ENCODE measurements around the gene ARHGEF26.

Gene ARHGEF26

DNA sequence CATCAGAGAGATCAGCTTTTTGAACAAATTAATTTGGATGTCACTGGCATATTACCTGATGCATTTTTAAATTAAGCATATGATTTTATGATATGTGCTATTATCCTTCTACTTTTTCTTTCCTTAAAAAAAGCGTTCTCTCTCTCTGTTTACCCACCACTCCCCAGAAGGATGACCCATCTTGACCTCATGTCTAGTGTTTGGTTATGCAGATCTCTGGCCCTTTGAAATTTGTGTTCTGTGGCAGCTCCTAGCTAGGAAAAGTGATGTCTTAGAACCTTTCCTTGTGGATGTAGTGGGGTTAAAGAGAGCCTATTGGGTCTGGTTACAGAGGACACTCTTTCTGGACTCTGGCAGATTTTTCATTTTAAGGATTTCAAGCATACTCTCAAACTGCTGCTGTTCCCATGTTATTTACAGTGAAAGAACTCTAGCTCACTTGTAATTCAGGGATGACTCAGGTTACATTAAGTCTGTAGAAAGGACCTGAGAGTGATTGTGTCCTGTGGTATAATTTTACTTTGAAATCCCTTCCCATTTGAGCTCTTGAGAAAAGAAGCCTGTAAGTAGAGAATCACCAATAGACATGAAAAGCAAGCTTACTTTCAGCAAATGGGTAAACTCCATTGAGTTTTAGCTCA is 23.8 kb downstream of the ARHGEF26 start:
- Histone ChIP-seq H3K4me3 (ENCODE audit: insufficient read depth, low read depth, low read length, poor library complexity, severe bottlenecking) (no peak overlapping the region), H3K27ac (ENCODE audit: insufficient read depth, low read length, poor library complexity, severe bottlenecking) (no peak overlapping the region), H3K36me3 (ENCODE audit: control insufficient read depth, insufficient read depth, low read length) (no peaks in the 10 kb centered on the region), H3K4me1 (ENCODE audit: control insufficient read depth, insufficient read depth, low read length, poor library complexity, severe bottlenecking) (no peaks in the 10 kb centered on the region), H3K27me3 (replicated peaks; ENCODE audit: control insufficient read depth, insufficient read depth, low read length, poor library complexity, severe bottlenecking) (no peaks in the 10 kb centered on the region), H3K9me3 (ENCODE audit: control insufficient read depth, low read length) (no peaks in the 10 kb centered on the region)
- no peak for DNase-seq

DNA sequence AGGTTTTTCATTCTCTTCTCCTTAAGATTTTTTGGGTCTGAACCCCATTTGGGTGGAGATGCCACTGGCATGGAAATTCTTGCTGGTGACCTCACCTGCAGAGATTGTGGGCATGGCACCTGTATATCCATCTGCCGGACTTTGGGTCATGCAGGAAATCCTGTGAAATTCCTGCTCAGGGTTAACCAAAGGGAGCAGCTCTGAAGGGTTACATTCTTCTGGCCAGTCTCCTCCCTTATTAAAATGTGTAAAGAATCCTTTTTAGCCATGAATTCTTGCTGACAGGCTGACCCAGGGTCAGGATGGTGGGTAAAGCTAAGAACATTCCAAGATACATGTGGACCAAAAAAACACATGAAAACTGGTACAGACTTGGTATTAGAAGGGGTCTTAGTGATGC is 27.4 kb downstream of the ARHGEF26 start:
- no peak for DNase-seq
- Histone ChIP-seq H3K36me3 (ENCODE audit: control insufficient read depth, insufficient read depth, low read length) (no peaks in the 10 kb centered on the region), H3K4me3 (ENCODE audit: insufficient read depth, low read depth, low read length, poor library complexity, severe bottlenecking) (no peak overlapping the region), H3K27me3 (replicated peaks; ENCODE audit: control insufficient read depth, insufficient read depth, low read length, poor library complexity, severe bottlenecking) (no peaks in the 10 kb centered on the region), H3K27ac (ENCODE audit: insufficient read depth, low read length, poor library complexity, severe bottlenecking) (no peak overlapping the region), H3K4me1 (ENCODE audit: control insufficient read depth, insufficient read depth, low read length, poor library complexity, severe bottlenecking) (no peaks in the 10 kb centered on the region), H3K9me3 (ENCODE audit: control insufficient read depth, low read length) (no peaks in the 10 kb centered on the region)

DNA sequence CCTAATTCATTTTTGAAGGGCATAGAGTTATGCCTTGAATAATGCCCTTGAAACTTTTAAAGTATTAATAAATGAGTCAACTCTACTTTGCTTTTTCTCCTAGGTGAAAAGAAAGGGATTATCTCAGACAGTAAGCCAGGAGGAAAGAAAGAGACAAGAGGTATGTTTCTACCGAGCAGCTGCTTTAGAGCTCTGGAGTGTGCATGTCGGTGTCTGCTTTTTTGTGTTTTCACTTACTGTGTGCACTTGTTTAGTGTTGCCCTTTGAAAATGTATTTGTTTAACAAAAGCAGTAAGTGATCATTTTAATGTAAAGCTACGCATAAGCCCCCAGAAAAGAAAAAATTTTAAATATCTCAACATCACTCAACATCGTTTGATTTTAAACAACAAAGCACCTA is 28.1 kb downstream of the ARHGEF26 start:
- H3K36me3 ChIP-seq (ENCODE audit: control insufficient read depth, insufficient read depth, low read length): no peaks in the 10 kb centered on the region
- H3K27ac ChIP-seq (ENCODE audit: insufficient read depth, low read length, poor library complexity, severe bottlenecking): no peak overlapping the region
- no peak for DNase-seq
- H3K27me3 ChIP-seq (replicated peaks; ENCODE audit: control insufficient read depth, insufficient read depth, low read length, poor library complexity, severe bottlenecking): no peaks in the 10 kb centered on the region
- no peaks in the 10 kb centered on the region for H3K9me3 ChIP-seq (ENCODE audit: control insufficient read depth, low read length)
- no peaks in the 10 kb centered on the region for H3K4me1 ChIP-seq (ENCODE audit: control insufficient read depth, insufficient read depth, low read length, poor library complexity, severe bottlenecking)
- no peak overlapping the region for H3K4me3 ChIP-seq (ENCODE audit: insufficient read depth, low read depth, low read length, poor library complexity, severe bottlenecking)

DNA sequence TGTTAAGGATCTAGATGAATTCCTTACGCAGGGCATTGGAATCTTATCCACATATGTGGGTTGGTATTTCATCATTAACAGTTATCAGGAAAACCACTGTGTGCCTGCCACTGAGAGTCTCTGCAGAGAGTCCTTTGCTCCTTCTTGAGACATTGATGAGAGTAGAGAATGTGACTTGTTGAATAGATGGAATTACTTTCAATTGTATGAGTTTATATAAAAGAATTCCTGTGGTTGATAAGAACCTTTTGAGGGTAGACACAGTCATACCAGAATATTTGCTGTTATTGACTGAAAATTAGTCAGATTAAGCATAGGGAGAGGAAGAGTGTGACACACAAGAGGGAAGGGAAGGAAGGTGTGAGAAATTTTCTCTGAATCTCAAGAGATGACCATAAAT is 30.8 kb downstream of the ARHGEF26 start:
- Histone ChIP-seq H3K9me3 (ENCODE audit: control insufficient read depth, low read length) (no peaks in the 10 kb centered on the region), H3K27ac (ENCODE audit: insufficient read depth, low read length, poor library complexity, severe bottlenecking) (no peak overlapping the region), H3K4me1 (ENCODE audit: control insufficient read depth, insufficient read depth, low read length, poor library complexity, severe bottlenecking) (no peaks in the 10 kb centered on the region), H3K36me3 (ENCODE audit: control insufficient read depth, insufficient read depth, low read length) (no peaks in the 10 kb centered on the region), H3K4me3 (ENCODE audit: insufficient read depth, low read depth, low read length, poor library complexity, severe bottlenecking) (no peak overlapping the region), H3K27me3 (replicated peaks; ENCODE audit: control insufficient read depth, insufficient read depth, low read length, poor library complexity, severe bottlenecking) (no peaks in the 10 kb centered on the region)
- no peak for DNase-seq

DNA sequence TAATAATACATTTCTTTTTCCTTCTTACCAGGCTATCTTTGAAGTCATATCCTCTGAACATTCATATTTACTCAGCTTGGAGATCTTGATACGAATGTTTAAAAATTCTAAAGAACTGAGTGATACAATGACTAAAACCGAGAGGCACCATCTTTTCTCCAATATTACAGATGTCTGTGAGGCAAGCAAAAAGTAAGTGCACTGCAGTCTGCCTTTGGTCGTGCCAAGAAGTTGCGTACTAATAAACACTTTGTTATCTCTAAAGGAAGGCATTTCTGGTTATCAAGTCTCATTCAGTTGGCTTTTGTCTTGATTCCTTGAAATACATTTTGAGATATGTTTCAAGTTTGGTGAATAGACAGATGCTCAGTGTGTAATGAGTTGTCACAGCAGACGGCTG is 31.6 kb downstream of the ARHGEF26 start:
- Histone ChIP-seq H3K4me3 (ENCODE audit: insufficient read depth, low read depth, low read length, poor library complexity, severe bottlenecking) (no peak overlapping the region), H3K27ac (ENCODE audit: insufficient read depth, low read length, poor library complexity, severe bottlenecking) (no peak overlapping the region), H3K27me3 (replicated peaks; ENCODE audit: control insufficient read depth, insufficient read depth, low read length, poor library complexity, severe bottlenecking) (no peaks in the 10 kb centered on the region), H3K9me3 (ENCODE audit: control insufficient read depth, low read length) (no peaks in the 10 kb centered on the region), H3K36me3 (ENCODE audit: control insufficient read depth, insufficient read depth, low read length) (no peaks in the 10 kb centered on the region), H3K4me1 (ENCODE audit: control insufficient read depth, insufficient read depth, low read length, poor library complexity, severe bottlenecking) (no peaks in the 10 kb centered on the region)
- DNase-seq: no peak

DNA sequence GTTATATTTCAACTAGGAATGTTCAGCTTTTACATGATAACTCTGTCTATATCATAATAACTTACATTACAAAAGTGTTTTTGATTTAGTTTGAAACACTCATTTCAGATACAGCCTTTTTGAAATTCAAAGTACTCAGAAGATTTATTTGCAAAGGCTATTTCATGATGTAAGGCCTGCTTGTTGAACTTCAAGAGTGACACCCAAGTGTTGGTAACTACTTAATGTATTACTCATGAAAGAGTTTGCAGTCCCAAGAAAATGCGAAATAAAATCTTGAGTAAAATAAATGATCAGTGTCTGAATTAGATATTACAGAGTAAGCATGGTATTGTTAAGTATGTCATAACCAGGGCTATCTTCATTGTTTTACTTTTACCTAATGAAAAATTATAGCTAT is 35.3 kb downstream of the ARHGEF26 start:
- DNase-seq: no peak
- Histone ChIP-seq H3K9me3 (ENCODE audit: control insufficient read depth, low read length) (no peaks in the 10 kb centered on the region), H3K36me3 (ENCODE audit: control insufficient read depth, insufficient read depth, low read length) (no peaks in the 10 kb centered on the region), H3K27me3 (replicated peaks; ENCODE audit: control insufficient read depth, insufficient read depth, low read length, poor library complexity, severe bottlenecking) (no peaks in the 10 kb centered on the region), H3K4me3 (ENCODE audit: insufficient read depth, low read depth, low read length, poor library complexity, severe bottlenecking) (no peak overlapping the region), H3K4me1 (ENCODE audit: control insufficient read depth, insufficient read depth, low read length, poor library complexity, severe bottlenecking) (no peaks in the 10 kb centered on the region), H3K27ac (ENCODE audit: insufficient read depth, low read length, poor library complexity, severe bottlenecking) (no peak overlapping the region)

DNA sequence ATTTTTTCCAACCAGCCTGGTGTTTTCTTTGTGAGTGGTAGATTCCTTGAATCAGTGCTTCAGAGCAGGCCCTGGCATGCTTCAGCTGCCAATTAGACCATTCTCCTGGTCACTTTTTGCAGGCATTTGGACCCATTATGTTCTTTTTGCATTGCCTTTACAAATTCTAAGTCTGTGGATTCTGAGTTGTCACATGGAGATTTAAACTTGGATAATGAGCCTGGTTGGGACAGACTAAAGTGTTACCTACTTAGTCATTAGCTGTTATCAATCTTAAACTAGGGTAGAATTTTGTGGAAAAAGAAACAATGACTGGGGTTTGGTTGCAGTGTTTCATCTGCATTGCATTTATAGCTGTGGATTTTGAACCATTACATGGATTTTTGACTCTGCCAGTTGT is 40.6 kb downstream of the ARHGEF26 start:
- Histone ChIP-seq H3K36me3 (ENCODE audit: control insufficient read depth, insufficient read depth, low read length) (no peaks in the 10 kb centered on the region), H3K27ac (ENCODE audit: insufficient read depth, low read length, poor library complexity, severe bottlenecking) (no peak overlapping the region), H3K4me3 (ENCODE audit: insufficient read depth, low read depth, low read length, poor library complexity, severe bottlenecking) (no peak overlapping the region), H3K9me3 (ENCODE audit: control insufficient read depth, low read length) (no peaks in the 10 kb centered on the region), H3K4me1 (ENCODE audit: control insufficient read depth, insufficient read depth, low read length, poor library complexity, severe bottlenecking) (no peaks in the 10 kb centered on the region), H3K27me3 (replicated peaks; ENCODE audit: control insufficient read depth, insufficient read depth, low read length, poor library complexity, severe bottlenecking) (no peaks in the 10 kb centered on the region)
- DNase-seq: no peak

DNA sequence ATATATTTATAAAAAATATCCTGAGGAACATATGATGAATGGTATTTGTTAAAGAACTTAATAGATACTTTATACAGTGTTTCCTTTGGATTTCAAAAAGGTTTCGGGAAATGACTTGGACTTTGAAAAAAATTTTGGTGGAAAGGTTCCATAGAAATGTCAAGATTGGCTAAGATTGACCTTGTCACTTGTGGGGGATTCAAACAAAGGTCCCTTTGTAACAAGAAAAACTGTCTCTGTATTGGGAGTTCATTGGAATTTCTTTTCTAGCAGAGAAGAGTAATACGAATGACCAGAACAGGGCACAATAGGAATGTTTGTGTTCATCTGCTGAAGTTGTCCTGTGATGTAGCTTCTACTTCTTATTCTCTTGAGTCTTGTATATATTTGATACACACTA is 43.2 kb downstream of the ARHGEF26 start:
- H3K4me1 ChIP-seq (ENCODE audit: control insufficient read depth, insufficient read depth, low read length, poor library complexity, severe bottlenecking): no peaks in the 10 kb centered on the region
- H3K27me3 ChIP-seq (replicated peaks; ENCODE audit: control insufficient read depth, insufficient read depth, low read length, poor library complexity, severe bottlenecking): no peaks in the 10 kb centered on the region
- DNase-seq: no peak
- H3K9me3 ChIP-seq (ENCODE audit: control insufficient read depth, low read length): no peaks in the 10 kb centered on the region
- no peak overlapping the region for H3K4me3 ChIP-seq (ENCODE audit: insufficient read depth, low read depth, low read length, poor library complexity, severe bottlenecking)
- no peak overlapping the region for H3K27ac ChIP-seq (ENCODE audit: insufficient read depth, low read length, poor library complexity, severe bottlenecking)
- H3K36me3 ChIP-seq (ENCODE audit: control insufficient read depth, insufficient read depth, low read length): no peaks in the 10 kb centered on the region

DNA sequence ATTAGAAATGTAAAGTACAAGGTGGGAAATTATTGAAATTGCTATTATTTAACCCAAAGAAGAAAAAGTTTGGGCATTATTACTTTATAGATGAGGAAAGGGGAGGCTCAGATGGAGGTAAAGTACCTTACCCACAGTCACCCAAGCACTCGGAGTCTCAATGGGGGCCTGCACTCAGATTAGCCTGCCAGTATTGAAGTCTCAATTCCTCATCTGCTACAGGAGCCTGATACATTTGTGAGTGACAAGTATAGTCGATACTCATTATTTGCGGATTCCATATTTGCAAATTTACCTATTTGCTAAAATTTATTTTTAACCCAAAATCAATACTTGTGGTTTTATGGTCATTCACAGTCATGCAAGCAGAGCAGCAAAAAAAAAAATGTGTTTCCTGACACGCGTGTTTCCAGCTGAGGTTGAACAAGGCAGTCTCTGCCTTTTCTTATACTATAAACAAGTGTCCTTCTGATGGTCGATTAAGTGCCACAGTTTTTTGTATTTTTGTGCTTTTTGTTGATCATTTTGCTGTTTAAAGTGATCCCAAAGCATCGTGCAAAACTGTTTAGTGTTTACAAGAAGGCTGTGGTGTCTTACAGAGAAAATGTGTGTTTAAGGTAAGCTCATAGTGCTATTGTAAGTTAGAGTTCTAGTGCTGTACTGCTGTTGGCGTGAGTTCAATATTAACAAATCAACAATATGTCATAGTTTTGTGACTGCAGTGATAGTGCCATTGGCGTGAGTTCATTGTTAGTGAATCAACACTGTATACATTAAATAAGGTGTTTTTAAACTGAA is 48.0 kb downstream of the ARHGEF26 start:
- Histone ChIP-seq H3K9me3 (ENCODE audit: control insufficient read depth, low read length) (no peaks in the 10 kb centered on the region), H3K4me1 (ENCODE audit: control insufficient read depth, insufficient read depth, low read length, poor library complexity, severe bottlenecking) (no peaks in the 10 kb centered on the region), H3K4me3 (ENCODE audit: insufficient read depth, low read depth, low read length, poor library complexity, severe bottlenecking) (no peak overlapping the region), H3K36me3 (ENCODE audit: control insufficient read depth, insufficient read depth, low read length) (no peaks in the 10 kb centered on the region), H3K27me3 (replicated peaks; ENCODE audit: control insufficient read depth, insufficient read depth, low read length, poor library complexity, severe bottlenecking) (no peaks in the 10 kb centered on the region), H3K27ac (ENCODE audit: insufficient read depth, low read length, poor library complexity, severe bottlenecking) (no peak overlapping the region)
- no peak for DNase-seq

DNA sequence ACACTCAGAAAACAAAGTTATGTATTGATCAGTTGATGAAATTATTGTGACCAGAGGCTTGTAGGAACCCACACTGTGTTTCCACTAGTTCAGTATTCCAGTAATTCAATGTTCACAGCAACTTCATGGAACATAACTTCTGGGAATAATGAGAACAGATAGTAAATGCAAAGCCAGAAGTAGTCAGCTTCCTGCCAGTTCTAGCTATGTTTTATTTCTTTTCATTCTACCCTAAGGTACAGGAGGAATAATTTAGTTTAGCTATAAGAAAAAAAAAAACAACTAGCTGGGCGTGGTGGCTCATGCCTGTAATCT is 48.6 kb downstream of the ARHGEF26 start:
- Histone ChIP-seq H3K36me3 (ENCODE audit: control insufficient read depth, insufficient read depth, low read length) (no peaks in the 10 kb centered on the region), H3K4me1 (ENCODE audit: control insufficient read depth, insufficient read depth, low read length, poor library complexity, severe bottlenecking) (no peaks in the 10 kb centered on the region), H3K9me3 (ENCODE audit: control insufficient read depth, low read length) (no peaks in the 10 kb centered on the region), H3K27me3 (replicated peaks; ENCODE audit: control insufficient read depth, insufficient read depth, low read length, poor library complexity, severe bottlenecking) (no peaks in the 10 kb centered on the region), H3K27ac (ENCODE audit: insufficient read depth, low read length, poor library complexity, severe bottlenecking) (no peak overlapping the region), H3K4me3 (ENCODE audit: insufficient read depth, low read depth, low read length, poor library complexity, severe bottlenecking) (no peak overlapping the region)
- DNase-seq: no peak
